Peyer's patch (tissue), 4 donors: ENCODE data around the gene PRR18.

Experiments used
- POLR2A ChIP-seq, 2 donors: fragments of 450-650 bp; IDR thresholded peaks; one replicate each; pipeline ENCODE4 v1.5.1; 2017; ENCODE audit warnings: antibody characterized with exemption in 2 of 2, mild to moderate bottlenecking in 2 of 2, moderate library complexity in 2 of 2
- TF ChIP-seq, protein P1 (sequence below), 6 experiments: fragments of 450-650 bp in 4 of 6; fragments of 200-600 bp in 2 of 6; sonication (generic) in 1 of 6; IDR thresholded peaks; one replicate each; pipeline ENCODE4 v1.5.1; 2017 to 2019; ENCODE audit warnings: antibody characterized with exemption in 6 of 6, mild to moderate bottlenecking in 3 of 6, moderate library complexity in 1 of 6

- TF ChIP-seq, protein P1, sequence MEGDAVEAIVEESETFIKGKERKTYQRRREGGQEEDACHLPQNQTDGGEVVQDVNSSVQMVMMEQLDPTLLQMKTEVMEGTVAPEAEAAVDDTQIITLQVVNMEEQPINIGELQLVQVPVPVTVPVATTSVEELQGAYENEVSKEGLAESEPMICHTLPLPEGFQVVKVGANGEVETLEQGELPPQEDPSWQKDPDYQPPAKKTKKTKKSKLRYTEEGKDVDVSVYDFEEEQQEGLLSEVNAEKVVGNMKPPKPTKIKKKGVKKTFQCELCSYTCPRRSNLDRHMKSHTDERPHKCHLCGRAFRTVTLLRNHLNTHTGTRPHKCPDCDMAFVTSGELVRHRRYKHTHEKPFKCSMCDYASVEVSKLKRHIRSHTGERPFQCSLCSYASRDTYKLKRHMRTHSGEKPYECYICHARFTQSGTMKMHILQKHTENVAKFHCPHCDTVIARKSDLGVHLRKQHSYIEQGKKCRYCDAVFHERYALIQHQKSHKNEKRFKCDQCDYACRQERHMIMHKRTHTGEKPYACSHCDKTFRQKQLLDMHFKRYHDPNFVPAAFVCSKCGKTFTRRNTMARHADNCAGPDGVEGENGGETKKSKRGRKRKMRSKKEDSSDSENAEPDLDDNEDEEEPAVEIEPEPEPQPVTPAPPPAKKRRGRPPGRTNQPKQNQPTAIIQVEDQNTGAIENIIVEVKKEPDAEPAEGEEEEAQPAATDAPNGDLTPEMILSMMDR (IDR thresholded peaks at IDR 0.05), result no peak
- no peak for TF ChIP-seq POLR2A (IDR thresholded peaks at IDR 0.05)
These were observed 15.2 kb upstream of the PRR18 start for GRCh38 chr6:166323395-166323794.
